Caco-2 (cell line): ENCODE data around the gene PARD3. TPM values are rescaled to one million over a fixed set of nuclear protein-coding genes. Genes with fewer than 3 reads are reported as not detected.

Experiments used
- BruUV-seq: library from RNA; stranded (reverse); fragments of 400-500 nt; replicated peaks from 2 replicates; lab custom pipeline; 2021; lab: Mats Ljungman, UMichigan
- CTCF ChIA-PET: fragments of 300-600 bp; sonication (Branson Sonifier 250); formaldehyde crosslinking; loops from one replicate; lab custom pipeline; 2022; ENCODE audit warnings: antibody characterized with exemption; lab: Charles Lee
- POLR2A ChIA-PET: fragments of 300-600 bp; sonication (Branson Sonifier 250); formaldehyde crosslinking; loops from one replicate; lab custom pipeline; 2022; ENCODE audit warnings: antibody characterized with exemption; lab: Charles Lee
- DNase-seq, 2 experiments: peaks; one replicate each; pipeline versions ENCODE4 v3.0.0 to v3.0.0-alpha.2; 2020 to 2022
- H3K27me3 ChIP-seq: replicated peaks from 2 replicates; pipeline ENCODE4 v1.6.0; 2011; ENCODE audit warnings: low read length; ENCODE audit not compliant: control insufficient read depth, insufficient read depth
- H3K36me3 ChIP-seq: 2 replicates; pipeline ENCODE4 v1.5.1; 2011; ENCODE audit warnings: low read length; ENCODE audit not compliant: control insufficient read depth, insufficient read depth
- H3K4me1 ChIP-seq: fragments of 250-450 bp; sonication (Bioruptor Pico); 2 replicates; pipeline ENCODE4 v1.5.1; 2020; ENCODE audit warnings: mild to moderate bottlenecking
- H3K4me3 ChIP-seq: 2 replicates; pipeline ENCODE4 v1.5.1; 2011; ENCODE audit warnings: low read depth, mild to moderate bottlenecking, control low read depth, low read length
- H3K9me3 ChIP-seq: fragments of 250-450 bp; sonication (Bioruptor Pico); 2 replicates; pipeline ENCODE4 v1.5.1; 2020; ENCODE audit warnings: mild to moderate bottlenecking, moderate library complexity
- H3K27ac Mint-ChIP-seq: one replicate; pipeline ENCODE4 v1.8.0; 2022; ENCODE audit warnings: mixed read lengths; ENCODE audit not compliant: unreplicated experiment
- H3K27me3 Mint-ChIP-seq: one replicate; pipeline ENCODE4 v1.8.0; 2022; ENCODE audit warnings: mixed read lengths; ENCODE audit not compliant: insufficient read depth, unreplicated experiment
- H3K36me3 Mint-ChIP-seq: one replicate; pipeline ENCODE4 v1.8.0; 2022; ENCODE audit warnings: mild to moderate bottlenecking, mixed read lengths; ENCODE audit not compliant: insufficient read depth, unreplicated experiment
- H3K4me1 Mint-ChIP-seq: one replicate; pipeline ENCODE4 v1.8.0; 2022; ENCODE audit warnings: low read depth, mixed read lengths; ENCODE audit not compliant: unreplicated experiment
- H3K4me3 Mint-ChIP-seq: one replicate; pipeline ENCODE4 v1.8.0; 2022; ENCODE audit warnings: mild to moderate bottlenecking, moderate library complexity, mixed read lengths; ENCODE audit not compliant: unreplicated experiment
- H3K9me3 Mint-ChIP-seq: one replicate; pipeline ENCODE4 v1.8.0; 2022; ENCODE audit warnings: mixed read lengths; ENCODE audit not compliant: unreplicated experiment
- intact Hi-C: fragments of 100-400 bp; cut with micrococcal nuclease; formaldehyde crosslinking; loops from one replicate; pipeline ENCODE4 v1.10.0; 2022; ENCODE audit not compliant: unreplicated experiment
- total RNA-seq: library from RNA; stranded (reverse); gene quantifications from 2 replicates; pipeline ENCODE4 v1.2.3, GENCODE V29; 2022
- TF ChIP-seq, protein P1 (sequence below), 2 experiments: fragments of 200-600 bp in 1 of 2; IDR thresholded peaks; 1 replicate in 1 of 2; 2 replicates in 1 of 2; pipeline versions ENCODE4 v1.5.1 to v1.8.0; 2011 to 2022; ENCODE audit warnings: antibody characterized with exemption in 1 of 2, control low read depth in 1 of 2, inconsistent platforms in 1 of 2, low read depth in 1 of 2, low read length in 1 of 2, mild to moderate bottlenecking in 1 of 2, moderate library complexity in 1 of 2; ENCODE audit not compliant: insufficient read depth in 1 of 2, severe bottlenecking in 1 of 2, unreplicated experiment in 1 of 2

PARD3 gene
- total RNA-seq, 1 experiment from 2014 or later = 80.7 TPM

GRCh38 chr10:34567659-34568253 lies 247.3 kb downstream of the PARD3 start:
- DNase-seq = no peak
- no peaks in the 10 kb centered on the region for H3K27me3 Mint-ChIP-seq
- H3K9me3 ChIP-seq = peaks cover 3% of the 10 kb centered on the region; the same call in 1 of the 2 replicates
- no peaks in the 10 kb centered on the region for H3K36me3 ChIP-seq
- no peaks in the 10 kb centered on the region for H3K27me3 ChIP-seq
- H3K36me3 Mint-ChIP-seq = no peaks in the 10 kb centered on the region
- POLR2A ChIA-PET = no interaction called here
- intact Hi-C loops = no loop called here
- TF ChIP-seq, protein P1, sequence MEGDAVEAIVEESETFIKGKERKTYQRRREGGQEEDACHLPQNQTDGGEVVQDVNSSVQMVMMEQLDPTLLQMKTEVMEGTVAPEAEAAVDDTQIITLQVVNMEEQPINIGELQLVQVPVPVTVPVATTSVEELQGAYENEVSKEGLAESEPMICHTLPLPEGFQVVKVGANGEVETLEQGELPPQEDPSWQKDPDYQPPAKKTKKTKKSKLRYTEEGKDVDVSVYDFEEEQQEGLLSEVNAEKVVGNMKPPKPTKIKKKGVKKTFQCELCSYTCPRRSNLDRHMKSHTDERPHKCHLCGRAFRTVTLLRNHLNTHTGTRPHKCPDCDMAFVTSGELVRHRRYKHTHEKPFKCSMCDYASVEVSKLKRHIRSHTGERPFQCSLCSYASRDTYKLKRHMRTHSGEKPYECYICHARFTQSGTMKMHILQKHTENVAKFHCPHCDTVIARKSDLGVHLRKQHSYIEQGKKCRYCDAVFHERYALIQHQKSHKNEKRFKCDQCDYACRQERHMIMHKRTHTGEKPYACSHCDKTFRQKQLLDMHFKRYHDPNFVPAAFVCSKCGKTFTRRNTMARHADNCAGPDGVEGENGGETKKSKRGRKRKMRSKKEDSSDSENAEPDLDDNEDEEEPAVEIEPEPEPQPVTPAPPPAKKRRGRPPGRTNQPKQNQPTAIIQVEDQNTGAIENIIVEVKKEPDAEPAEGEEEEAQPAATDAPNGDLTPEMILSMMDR (IDR thresholded peaks at IDR 0.05; ENCODE audit: insufficient read depth in 1 of 2, low read depth in 1 of 2, low read length in 1 of 2, severe bottlenecking in 1 of 2, unreplicated experiment in 1 of 2) = no peak
- no peak overlapping the region for H3K4me3 ChIP-seq
- no peak overlapping the region for H3K27ac Mint-ChIP-seq
- H3K9me3 Mint-ChIP-seq = no peaks in the 10 kb centered on the region
- CTCF ChIA-PET = no interaction called here
- no peaks in the 10 kb centered on the region for H3K4me1 ChIP-seq
- no peaks in the 10 kb centered on the region for H3K4me1 Mint-ChIP-seq
- no peak overlapping the region for H3K4me3 Mint-ChIP-seq
- no TSS peak for BruUV-seq

DNA sequence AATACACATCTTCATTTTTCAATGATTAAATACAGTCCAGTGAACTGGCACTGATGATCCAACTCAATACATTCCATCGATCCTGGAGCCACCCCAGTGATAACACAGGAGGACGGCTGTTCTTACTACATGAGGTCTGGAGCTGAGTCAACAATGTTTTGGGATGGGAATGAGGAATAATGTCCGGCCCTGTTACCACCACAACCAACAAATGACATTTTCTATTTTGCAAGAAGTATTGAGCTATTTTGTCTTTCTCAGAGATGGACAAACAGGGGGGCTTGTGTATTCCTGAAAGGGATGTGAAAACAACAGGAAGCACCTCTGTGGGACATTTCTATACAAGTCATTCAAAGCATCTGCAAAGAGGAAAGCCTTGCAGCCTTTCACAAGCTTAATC lies 249.2 kb downstream of the PARD3 start:
- Mint-ChIP-seq H3K9me3 (no peaks in the 10 kb centered on the region), H3K4me3 (no peak overlapping the region), H3K27me3 (no peaks in the 10 kb centered on the region), H3K4me1 (no peaks in the 10 kb centered on the region), H3K36me3 (no peaks in the 10 kb centered on the region), H3K27ac (no peak overlapping the region)
- ChIA-PET CTCF (no interaction called here), POLR2A (no interaction called here)
- intact Hi-C loops = no loop called here
- Histone ChIP-seq H3K9me3 (no peaks in the 10 kb centered on the region), H3K4me3 (no peak overlapping the region), H3K36me3 (no peaks in the 10 kb centered on the region), H3K27me3 (no peaks in the 10 kb centered on the region), H3K4me1 (no peaks in the 10 kb centered on the region)
- no TSS peak for BruUV-seq
- TF ChIP-seq, protein P1 (IDR thresholded peaks at IDR 0.05; ENCODE audit: insufficient read depth in 1 of 2, low read depth in 1 of 2, low read length in 1 of 2, severe bottlenecking in 1 of 2, unreplicated experiment in 1 of 2) = no peak
- no peak for DNase-seq

GRCh38 chr10:34558093-34558583 lies 257.0 kb downstream of the PARD3 start:
- H3K4me3 ChIP-seq = no peak overlapping the region
- H3K27me3 Mint-ChIP-seq = no peaks in the 10 kb centered on the region
- no peaks in the 10 kb centered on the region for H3K9me3 ChIP-seq
- BruUV-seq = no TSS peak
- H3K36me3 ChIP-seq = no peaks in the 10 kb centered on the region
- no peaks in the 10 kb centered on the region for H3K36me3 Mint-ChIP-seq
- ChIA-PET POLR2A (no interaction called here), CTCF (no interaction called here)
- no peaks in the 10 kb centered on the region for H3K27me3 ChIP-seq
- no peak overlapping the region for H3K4me3 Mint-ChIP-seq
- no peak for DNase-seq
- intact Hi-C loops = no loop called here
- TF ChIP-seq, protein P1 (IDR thresholded peaks at IDR 0.05; ENCODE audit: insufficient read depth in 1 of 2, low read depth in 1 of 2, low read length in 1 of 2, severe bottlenecking in 1 of 2, unreplicated experiment in 1 of 2) = no peak
- peaks cover 16% of the 10 kb centered on the region for H3K4me1 Mint-ChIP-seq
- 0 out of 2 replicates have a peak, but pooled peaks cover 4% of the 10 kb centered on the region for H3K4me1 ChIP-seq
- H3K9me3 Mint-ChIP-seq = no peaks in the 10 kb centered on the region
- H3K27ac Mint-ChIP-seq = no peak overlapping the region
